GM19324 (cell line): ENCODE results near the gene PIGH.
"Not testable (repeated sequence)": the region's sequence is repeated elsewhere in the genome, so short reads cannot be mapped to it uniquely, and the experiment has no call there.

ENCODE experiments used
- ATAC-seq: cut with Tn5 transposase; IDR thresholded peaks from one replicate; pipeline ENCODE4 v1.9.1; 2021; ENCODE audit warnings: mild to moderate bottlenecking, moderate library complexity; ENCODE audit not compliant: unreplicated experiment, low FRiP score

Gene PIGH

GRCh38 chr14:67599698-67600561 is at the start of gene PIGH:
TSS of gene PIGH (minus strand) at chr14:67600268. CDS start at chr14:67600203, 65 bp downstream.
- peak; percentile 91 for ATAC-seq

- ATAC-seq: no peak
Measured at GRCh38 chr14:67646131-67646530, 46.1 kb upstream of the PIGH start.

GRCh38 chr14:67645414-67645813 is 45.3 kb upstream of the PIGH start:
- ATAC-seq: no peak

GRCh38 chr14:67644428-67644827 is 44.4 kb upstream of the PIGH start:
- no peak for ATAC-seq

GRCh38 chr14:67643713-67644112 is 43.6 kb upstream of the PIGH start:
- no peak for ATAC-seq

GRCh38 chr14:67641902-67642749 is 42.1 kb upstream of the PIGH start:
- ATAC-seq: no peak

- ATAC-seq: no peak
Measured at GRCh38 chr14:67641480-67641879, 41.4 kb upstream of the PIGH start.

GRCh38 chr14:67638642-67639041 is 38.6 kb upstream of the PIGH start:
- no peak for ATAC-seq

GRCh38 chr14:67636361-67636919 is 36.4 kb upstream of the PIGH start:
- ATAC-seq: no peak

- no peak for ATAC-seq
Measured at GRCh38 chr14:67633451-67634147, 33.5 kb upstream of the PIGH start.

- ATAC-seq: no peak
Measured at GRCh38 chr14:67630938-67631337, 30.9 kb upstream of the PIGH start.

- no peak for ATAC-seq
Measured at GRCh38 chr14:67630186-67630585, 30.1 kb upstream of the PIGH start.

GRCh38 chr14:67627519-67627918 is 27.5 kb upstream of the PIGH start:
- ATAC-seq: no peak

- not testable (repeated sequence) for ATAC-seq
Measured at GRCh38 chr14:67626131-67626530, 26.1 kb upstream of the PIGH start.

GRCh38 chr14:67623114-67623513 is 23.0 kb upstream of the PIGH start:
- no peak for ATAC-seq

- ATAC-seq: no peak
Measured at GRCh38 chr14:67622675-67623074, 22.6 kb upstream of the PIGH start.

- ATAC-seq: no peak
Measured at GRCh38 chr14:67620217-67620785, 20.2 kb upstream of the PIGH start.

- ATAC-seq: peak; percentile 97
Measured at GRCh38 chr14:67619446-67620216, 19.6 kb upstream of the PIGH start, which contains the start of gene ARG2. TSS of gene ARG2 (plus strand) at chr14:67619920. CDS start at chr14:67619978, 58 bp downstream.

- ATAC-seq: no peak
Measured at GRCh38 chr14:67618617-67619063, 18.6 kb upstream of the PIGH start.
